ENCODE results near the gene FSD2. TPM values are rescaled to one million over a fixed set of nuclear protein-coding genes. Genes with fewer than 3 reads are reported as not detected.

FSD2 gene
- polyA plus RNA-seq, 4 donors, result 0.18 to 0.45 TPM; not detected in 2

DNA sequence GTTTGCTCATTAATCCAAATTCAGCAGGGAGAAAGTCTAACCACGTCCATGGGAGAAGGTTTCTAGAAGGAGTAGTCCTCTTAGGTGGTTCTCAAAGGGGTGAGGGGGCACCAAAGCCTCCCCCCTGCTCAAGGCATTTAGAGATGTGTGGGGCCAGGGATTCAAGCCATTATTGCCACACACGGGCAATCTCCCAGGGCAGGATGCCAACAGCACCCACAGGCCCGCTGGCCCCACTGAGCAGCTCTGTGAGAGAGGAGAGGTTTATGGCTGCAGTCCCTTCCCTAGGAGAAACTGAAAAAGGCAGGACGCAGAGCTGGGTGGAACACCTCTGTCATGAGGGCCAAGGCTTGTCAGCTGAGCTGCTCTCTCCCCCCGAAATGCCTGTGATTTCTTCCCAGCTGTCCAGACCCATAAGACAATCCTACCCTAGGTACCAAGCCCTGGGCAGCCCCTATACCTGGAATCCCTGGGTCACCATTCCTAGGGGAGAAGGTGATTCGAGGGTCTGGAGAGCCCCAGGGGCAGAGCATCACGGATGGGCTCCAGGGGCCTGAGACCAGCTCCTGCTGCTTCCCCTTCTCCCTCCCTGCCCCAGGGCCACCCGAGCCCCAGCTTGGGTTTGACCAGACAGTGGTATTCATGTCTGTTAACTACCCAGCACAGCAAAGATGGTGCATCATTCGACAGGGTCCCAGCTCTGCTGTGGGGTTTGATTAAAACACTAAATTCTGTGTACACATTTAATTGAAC is 42.5 kb upstream of the FSD2 start:
- DNase-seq (no peak), FAIRE-seq (no peak)
- no peaks in the 10 kb centered on the region for H3K27me3 ChIP-seq (ENCODE audit: control insufficient read depth in 3 of 3, insufficient read depth in 3 of 3, low read length in 3 of 3)
- H3K36me3 ChIP-seq (ENCODE audit: control insufficient read depth in 3 of 3, insufficient read depth in 2 of 3, low read depth in 1 of 3, low read length in 3 of 3), result peaks cover 0 to 2% (median 0%) of the 10 kb centered on the region in 3 donors
- H3K27ac ChIP-seq (ENCODE audit: low read depth in 1 of 3, low read length in 2 of 3), result no peak overlapping the region
- H3K4me3 ChIP-seq (ENCODE audit: low read depth in 1 of 3, low read length in 3 of 3), result no peak overlapping the region
- H3K4me1 ChIP-seq (ENCODE audit: control insufficient read depth in 3 of 3, insufficient read depth in 2 of 3, low read depth in 1 of 3, low read length in 2 of 3), result no peaks in the 10 kb centered on the region
- no peaks in the 10 kb centered on the region for H3K9me3 ChIP-seq (ENCODE audit: control insufficient read depth in 2 of 2, insufficient read depth in 1 of 2, low read depth in 1 of 2, low read length in 1 of 2)
- 73 to 89% (median 76%) methylated on average over 9 of the region's 9 CpGs for WGBS, 3 donors

DNA sequence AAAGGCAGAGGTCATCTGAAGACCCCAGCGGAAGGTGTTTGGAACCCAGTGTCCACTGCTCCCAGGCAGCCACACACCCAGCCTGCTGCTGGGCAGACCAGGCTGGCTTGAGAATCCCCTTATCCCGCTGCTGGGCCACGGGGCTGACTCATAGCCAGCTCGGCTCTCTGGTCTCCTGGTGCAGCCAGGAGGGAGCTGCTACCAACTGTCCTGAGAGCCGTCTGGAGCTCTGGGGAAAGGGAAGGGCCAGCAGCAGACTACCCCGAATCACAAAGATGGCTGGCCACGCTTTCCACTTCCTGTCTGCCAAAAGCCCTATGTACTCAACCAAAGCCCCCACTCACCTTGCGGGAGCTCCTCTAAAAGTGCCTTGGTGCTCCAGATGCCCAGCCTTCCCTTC is 41.8 kb upstream of the FSD2 start:
- peaks cover 0 to 2% (median 0%) of the 10 kb centered on the region in 3 donors for H3K36me3 ChIP-seq (ENCODE audit: control insufficient read depth in 3 of 3, insufficient read depth in 2 of 3, low read depth in 1 of 3, low read length in 3 of 3)
- no peak for FAIRE-seq
- no peak for DNase-seq
- 78 to 83% (median 82%) methylated on average over 7 to 8 of the region's 8 CpGs for WGBS, 3 donors
- H3K4me3 ChIP-seq (ENCODE audit: low read depth in 1 of 3, low read length in 3 of 3), result no peak overlapping the region
- H3K27ac ChIP-seq (ENCODE audit: low read depth in 1 of 3, low read length in 2 of 3), result no peak overlapping the region
- H3K27me3 ChIP-seq (ENCODE audit: control insufficient read depth in 3 of 3, insufficient read depth in 3 of 3, low read length in 3 of 3), result no peaks in the 10 kb centered on the region
- no peaks in the 10 kb centered on the region for H3K4me1 ChIP-seq (ENCODE audit: control insufficient read depth in 3 of 3, insufficient read depth in 2 of 3, low read depth in 1 of 3, low read length in 2 of 3)
- no peaks in the 10 kb centered on the region for H3K9me3 ChIP-seq (ENCODE audit: control insufficient read depth in 2 of 2, insufficient read depth in 1 of 2, low read depth in 1 of 2, low read length in 1 of 2)

DNA sequence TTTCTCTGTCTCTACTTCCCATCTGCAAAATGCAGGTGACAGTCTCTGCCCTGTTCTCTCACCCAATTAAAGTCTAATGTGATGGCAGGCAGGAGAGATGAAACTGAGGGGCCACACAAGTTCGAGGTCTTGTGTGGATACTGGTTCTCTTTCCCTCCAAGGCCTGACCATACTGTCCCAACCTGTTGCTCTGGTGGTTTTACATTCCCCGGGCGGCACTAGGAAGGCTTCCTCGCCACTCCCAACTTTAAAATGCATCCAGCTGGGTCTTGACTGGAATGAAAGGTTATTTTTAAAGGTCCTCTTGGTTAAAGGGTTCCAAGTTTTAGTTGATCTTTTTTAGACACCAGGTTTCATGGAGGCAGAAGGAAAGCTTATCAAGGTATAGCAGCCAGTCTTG is 40.8 kb upstream of the FSD2 start:
- H3K36me3 ChIP-seq (ENCODE audit: control insufficient read depth in 3 of 3, insufficient read depth in 2 of 3, low read depth in 1 of 3, low read length in 3 of 3), result no peaks in the 10 kb centered on the region
- H3K27me3 ChIP-seq (ENCODE audit: control insufficient read depth in 3 of 3, insufficient read depth in 3 of 3, low read length in 3 of 3), result no peaks in the 10 kb centered on the region
- 91 to 95% (median 92%) methylated on average over 4 of the region's 4 CpGs for WGBS, 3 donors
- no peak overlapping the region for H3K27ac ChIP-seq (ENCODE audit: low read depth in 1 of 3, low read length in 2 of 3)
- H3K4me3 ChIP-seq (ENCODE audit: low read depth in 1 of 3, low read length in 3 of 3), result no peak overlapping the region
- FAIRE-seq, result no peak
- no peaks in the 10 kb centered on the region for H3K4me1 ChIP-seq (ENCODE audit: control insufficient read depth in 3 of 3, insufficient read depth in 2 of 3, low read depth in 1 of 3, low read length in 2 of 3)
- DNase-seq, result no peak
- no peaks in the 10 kb centered on the region for H3K9me3 ChIP-seq (ENCODE audit: control insufficient read depth in 2 of 2, insufficient read depth in 1 of 2, low read depth in 1 of 2, low read length in 1 of 2)

DNA sequence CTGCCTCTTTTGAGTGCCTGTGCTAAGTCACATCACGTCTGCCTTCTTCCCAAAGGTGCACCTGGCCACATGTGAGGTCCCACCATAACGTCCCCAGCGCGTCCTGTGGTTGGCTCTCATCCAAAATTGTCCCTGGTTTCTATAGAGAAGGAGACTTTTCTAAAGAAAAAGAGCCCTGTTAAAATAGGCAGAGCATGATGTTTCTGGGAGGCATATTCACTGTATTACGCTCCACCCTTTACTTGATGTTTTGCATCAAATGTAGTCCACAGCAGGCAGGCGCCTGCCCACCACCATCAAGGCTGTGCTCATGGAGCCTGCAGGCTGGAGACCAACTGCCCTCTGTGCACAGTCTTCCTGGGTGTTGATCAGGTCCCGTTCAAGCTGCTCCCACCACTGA is 39.8 kb upstream of the FSD2 start:
- Histone ChIP-seq H3K27me3 (ENCODE audit: control insufficient read depth in 3 of 3, insufficient read depth in 3 of 3, low read length in 3 of 3) (no peaks in the 10 kb centered on the region), H3K4me1 (ENCODE audit: control insufficient read depth in 3 of 3, insufficient read depth in 2 of 3, low read depth in 1 of 3, low read length in 2 of 3) (no peaks in the 10 kb centered on the region), H3K4me3 (ENCODE audit: low read depth in 1 of 3, low read length in 3 of 3) (no peak overlapping the region), H3K9me3 (ENCODE audit: control insufficient read depth in 2 of 2, insufficient read depth in 1 of 2, low read depth in 1 of 2, low read length in 1 of 2) (no peaks in the 10 kb centered on the region), H3K27ac (ENCODE audit: low read depth in 1 of 3, low read length in 2 of 3) (no peak overlapping the region), H3K36me3 (ENCODE audit: control insufficient read depth in 3 of 3, insufficient read depth in 2 of 3, low read depth in 1 of 3, low read length in 3 of 3) (no peaks in the 10 kb centered on the region)
- WGBS, 3 donors, result 67 to 85% (median 75%) methylated on average over 7 of the region's 7 CpGs
- DNase-seq, result no peak
- no peak for FAIRE-seq

DNA sequence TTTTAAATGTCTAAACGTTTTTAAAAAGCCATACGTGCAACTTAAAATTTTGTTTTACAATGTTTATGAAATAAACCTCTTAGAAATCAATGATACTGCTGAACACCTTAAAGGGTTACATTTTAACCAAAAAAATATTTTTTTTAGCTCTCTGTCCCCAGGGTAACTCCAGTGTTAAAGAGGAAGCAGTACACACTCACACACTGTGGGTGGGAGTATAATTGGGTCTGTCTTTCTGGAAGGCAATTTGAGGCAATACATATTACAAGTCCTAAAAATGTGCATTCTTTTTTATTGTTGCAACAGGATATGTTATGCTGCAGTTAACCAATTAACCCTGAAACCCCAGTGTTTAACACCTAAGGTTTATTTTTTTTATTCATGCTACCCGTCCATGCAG is 37.7 kb upstream of the FSD2 start:
- Histone ChIP-seq H3K4me3 (ENCODE audit: low read depth in 1 of 3, low read length in 3 of 3) (no peak overlapping the region), H3K36me3 (ENCODE audit: control insufficient read depth in 3 of 3, insufficient read depth in 2 of 3, low read depth in 1 of 3, low read length in 3 of 3) (no peaks in the 10 kb centered on the region), H3K27me3 (ENCODE audit: control insufficient read depth in 3 of 3, insufficient read depth in 3 of 3, low read length in 3 of 3) (no peaks in the 10 kb centered on the region), H3K9me3 (ENCODE audit: control insufficient read depth in 2 of 2, insufficient read depth in 1 of 2, low read depth in 1 of 2, low read length in 1 of 2) (no peaks in the 10 kb centered on the region), H3K27ac (ENCODE audit: low read depth in 1 of 3, low read length in 2 of 3) (no peak overlapping the region), H3K4me1 (ENCODE audit: control insufficient read depth in 3 of 3, insufficient read depth in 2 of 3, low read depth in 1 of 3, low read length in 2 of 3) (no peaks in the 10 kb centered on the region)
- DNase-seq (no peak), FAIRE-seq (no peak)
- 82 to 89% (median 89%) methylated on average over 3 of the region's 3 CpGs for WGBS, 3 donors

DNA sequence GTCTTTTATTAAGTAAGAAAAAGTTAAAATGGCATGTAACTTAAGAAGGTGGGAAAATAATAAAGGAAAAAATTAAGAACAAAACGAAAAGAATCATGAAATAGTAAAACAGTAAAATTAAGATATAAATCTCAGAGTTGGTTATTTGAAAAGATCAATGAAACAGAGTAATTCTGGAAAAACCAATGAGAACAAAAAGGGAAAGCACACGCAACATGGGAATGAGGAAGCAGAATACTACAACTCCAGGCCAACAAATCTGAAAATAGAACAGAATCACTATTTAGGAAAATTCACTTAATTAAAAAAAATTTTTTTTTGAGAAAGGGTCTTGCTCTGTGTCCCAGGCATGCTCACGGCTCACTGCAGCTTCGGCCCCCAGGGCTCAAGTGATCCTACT is 34.3 kb upstream of the FSD2 start:
- Histone ChIP-seq H3K4me1 (ENCODE audit: control insufficient read depth in 3 of 3, insufficient read depth in 2 of 3, low read depth in 1 of 3, low read length in 2 of 3) (no peaks in the 10 kb centered on the region), H3K27me3 (ENCODE audit: control insufficient read depth in 3 of 3, insufficient read depth in 3 of 3, low read length in 3 of 3) (no peaks in the 10 kb centered on the region), H3K4me3 (ENCODE audit: low read depth in 1 of 3, low read length in 3 of 3) (no peak overlapping the region), H3K9me3 (ENCODE audit: control insufficient read depth in 2 of 2, insufficient read depth in 1 of 2, low read depth in 1 of 2, low read length in 1 of 2) (no peaks in the 10 kb centered on the region), H3K27ac (ENCODE audit: low read depth in 1 of 3, low read length in 2 of 3) (no peak overlapping the region), H3K36me3 (ENCODE audit: control insufficient read depth in 3 of 3, insufficient read depth in 2 of 3, low read depth in 1 of 3, low read length in 3 of 3) (peaks cover 4 to 27% (median 10%) of the 10 kb centered on the region in 3 donors)
- DNase-seq, result no peak
- no peak for FAIRE-seq
- WGBS, 3 donors, result 94 to 97% (median 97%) methylated on average over 4 of the region's 4 CpGs

DNA sequence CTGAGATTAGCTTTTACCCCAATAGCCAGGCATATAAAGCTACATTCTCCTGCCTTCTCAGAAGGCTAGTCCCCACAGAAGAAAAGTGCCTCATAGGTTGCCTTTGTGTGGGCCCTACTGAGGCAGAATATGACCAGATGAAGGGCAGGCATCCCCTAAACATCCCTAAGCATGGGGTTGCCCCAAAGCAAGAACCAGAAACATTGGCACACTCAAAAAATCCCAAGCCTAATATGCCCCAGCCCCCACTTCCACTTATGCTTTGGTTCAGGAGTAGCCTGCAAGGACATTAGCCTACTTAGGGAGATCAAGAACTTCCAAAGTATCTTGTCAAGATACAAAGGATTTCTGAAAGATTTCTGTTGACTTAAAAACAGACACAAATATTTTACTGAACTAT is 33.3 kb upstream of the FSD2 start:
- DNase-seq (no peak), FAIRE-seq (no peak)
- H3K4me3 ChIP-seq (ENCODE audit: low read depth in 1 of 3, low read length in 3 of 3), result no peak overlapping the region
- no peaks in the 10 kb centered on the region for H3K4me1 ChIP-seq (ENCODE audit: control insufficient read depth in 3 of 3, insufficient read depth in 2 of 3, low read depth in 1 of 3, low read length in 2 of 3)
- H3K27ac ChIP-seq (ENCODE audit: low read depth in 1 of 3, low read length in 2 of 3), result no peak overlapping the region
- peaks cover 6 to 32% (median 12%) of the 10 kb centered on the region in 3 donors for H3K36me3 ChIP-seq (ENCODE audit: control insufficient read depth in 3 of 3, insufficient read depth in 2 of 3, low read depth in 1 of 3, low read length in 3 of 3)
- no peaks in the 10 kb centered on the region for H3K27me3 ChIP-seq (ENCODE audit: control insufficient read depth in 3 of 3, insufficient read depth in 3 of 3, low read length in 3 of 3)
- no peaks in the 10 kb centered on the region for H3K9me3 ChIP-seq (ENCODE audit: control insufficient read depth in 2 of 2, insufficient read depth in 1 of 2, low read depth in 1 of 2, low read length in 1 of 2)

DNA sequence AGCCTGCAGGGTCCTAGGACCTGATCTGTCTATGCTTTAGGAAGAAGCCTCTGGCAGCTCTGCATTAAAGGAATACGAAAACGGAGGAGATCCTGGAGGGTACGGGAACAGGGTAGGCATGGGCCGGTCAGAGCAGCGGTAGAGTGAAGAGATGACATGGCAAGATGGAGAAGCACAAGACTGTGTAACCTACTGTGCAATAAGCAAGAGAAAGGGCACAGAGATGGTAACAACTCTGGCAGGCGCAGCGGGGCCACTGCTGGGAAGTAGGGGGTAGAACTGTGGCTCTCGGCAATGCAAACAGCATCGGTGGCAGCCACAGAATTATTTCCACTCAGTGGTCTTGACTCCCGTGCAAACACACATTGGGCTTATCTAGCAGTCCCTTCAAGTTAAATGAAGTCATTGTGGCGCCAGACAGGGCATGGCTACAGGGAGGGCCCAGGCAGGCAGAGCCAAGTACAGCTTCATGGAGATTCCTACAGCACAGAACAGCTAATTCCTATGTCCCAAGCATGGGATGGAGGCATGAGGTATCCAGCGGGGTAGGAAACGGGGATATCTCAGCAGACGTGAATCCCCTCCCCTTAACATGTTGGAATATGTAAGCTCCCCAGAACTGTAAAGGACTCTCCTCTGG is 32.3 kb upstream of the FSD2 start:
- no peak for DNase-seq
- Histone ChIP-seq H3K36me3 (ENCODE audit: control insufficient read depth in 3 of 3, insufficient read depth in 2 of 3, low read depth in 1 of 3, low read length in 3 of 3) (peaks cover 11 to 39% (median 18%) of the 10 kb centered on the region in 3 donors), H3K27me3 (ENCODE audit: control insufficient read depth in 3 of 3, insufficient read depth in 3 of 3, low read length in 3 of 3) (no peaks in the 10 kb centered on the region), H3K4me3 (ENCODE audit: low read depth in 1 of 3, low read length in 3 of 3) (no peak overlapping the region), H3K27ac (ENCODE audit: low read depth in 1 of 3, low read length in 2 of 3) (no peak overlapping the region), H3K9me3 (ENCODE audit: control insufficient read depth in 2 of 2, insufficient read depth in 1 of 2, low read depth in 1 of 2, low read length in 1 of 2) (no peaks in the 10 kb centered on the region), H3K4me1 (ENCODE audit: control insufficient read depth in 3 of 3, insufficient read depth in 2 of 3, low read depth in 1 of 3, low read length in 2 of 3) (no peaks in the 10 kb centered on the region)
- WGBS, 3 donors, result 93 to 96% (median 95%) methylated on average over 14 of the region's 14 CpGs
- FAIRE-seq, result no peak

Measured in small intestine (tissue), 7 donors.